ENCODE measurements around the gene PRR7. TPM values are rescaled to one million over a fixed set of nuclear protein-coding genes. Genes with fewer than 3 reads are reported as not detected.

Gene PRR7
- total RNA-seq, 4 donors from 2014 or later = 5.1 to 11.2 (median 7.5) TPM

- DNase-seq (ENCODE audit: low spot score in 2 of 2) = no peak
- peaks cover 0 to 48% (median 23%) of the 10 kb centered on the region in 4 donors for H3K4me1 ChIP-seq
- H3K27me3 ChIP-seq = no peaks in the 10 kb centered on the region
- H3K9me3 ChIP-seq = peaks cover 0 to 6% (median 0%) of the 10 kb centered on the region in 4 donors
- no peak overlapping the region for H3K4me3 ChIP-seq
- peak overlapping the region in 3 of 4 donors; percentile 14 to 97 (median 93) for H3K27ac ChIP-seq
- TF ChIP-seq POLR2A (IDR thresholded peaks at IDR 0.05) (no peak), EP300 (IDR thresholded peaks at IDR 0.05) (no peak), CTCF (IDR thresholded peaks at IDR 0.05) (no peak)
- 47 to 50% methylated on average over 23 to 25 of the region's 25 CpGs for WGBS, 2 donors
- H3K36me3 ChIP-seq = peaks cover 0 to 43% (median 4%) of the 10 kb centered on the region in 3 donors
Observed at GRCh38 chr5:177468685-177469628, 22.3 kb downstream of the PRR7 start.

- Histone ChIP-seq H3K27ac (peak overlapping the region in 3 of 4 donors; percentile 14 to 97 (median 93)), H3K27me3 (no peaks in the 10 kb centered on the region), H3K4me1 (peaks cover 0 to 58% (median 23%) of the 10 kb centered on the region in 4 donors), H3K9me3 (peaks cover 0 to 5% (median 0%) of the 10 kb centered on the region in 4 donors), H3K4me3 (no peak overlapping the region), H3K36me3 (peaks cover 0 to 36% (median 4%) of the 10 kb centered on the region in 3 donors)
- WGBS, 2 donors = 56 to 61% methylated on average over 7 to 8 of the region's 8 CpGs
- DNase-seq (ENCODE audit: low spot score in 2 of 2) = no peak
- TF ChIP-seq CTCF (IDR thresholded peaks at IDR 0.05) (no peak), POLR2A (IDR thresholded peaks at IDR 0.05) (no peak), EP300 (IDR thresholded peaks at IDR 0.05) (no peak)
Observed at GRCh38 chr5:177469750-177470525, 23.3 kb downstream of the PRR7 start.

- TF ChIP-seq CTCF (IDR thresholded peaks at IDR 0.05) (no peak), EP300 (IDR thresholded peaks at IDR 0.05) (no peak), POLR2A (IDR thresholded peaks at IDR 0.05) (no peak)
- no peak for DNase-seq (ENCODE audit: low spot score in 2 of 2)
- WGBS, 2 donors = 78 to 80% methylated on average over 9 to 10 of the region's 10 CpGs
- Histone ChIP-seq H3K4me3 (no peak overlapping the region), H3K27ac (peak overlapping the region in 3 of 4 donors; percentile 12 to 97 (median 93)), H3K9me3 (no peaks in the 10 kb centered on the region), H3K27me3 (no peaks in the 10 kb centered on the region), H3K36me3 (peaks cover 0 to 26% (median 4%) of the 10 kb centered on the region in 3 donors), H3K4me1 (peaks cover 0 to 62% (median 23%) of the 10 kb centered on the region in 4 donors)
Observed at GRCh38 chr5:177470759-177471536, 24.3 kb downstream of the PRR7 start.

GRCh38 chr5:177471610-177472356, 25.2 kb downstream of the PRR7 start:
- peak; percentile 64 to 73 for DNase-seq (ENCODE audit: low spot score in 2 of 2)
- H3K4me1 ChIP-seq = peaks cover 0 to 70% (median 23%) of the 10 kb centered on the region in 4 donors
- H3K36me3 ChIP-seq = peaks cover 0 to 18% (median 2%) of the 10 kb centered on the region in 3 donors
- H3K9me3 ChIP-seq = no peaks in the 10 kb centered on the region
- 49 to 61% methylated on average over 7 to 14 of the region's 14 CpGs for WGBS, 2 donors
- TF ChIP-seq CTCF (IDR thresholded peaks at IDR 0.05) = no peak
- no peak for TF ChIP-seq POLR2A (IDR thresholded peaks at IDR 0.05)
- no peak for TF ChIP-seq EP300 (IDR thresholded peaks at IDR 0.05)
- H3K27me3 ChIP-seq = no peaks in the 10 kb centered on the region
- H3K4me3 ChIP-seq = peak overlapping the region; percentile 69 to 77 (median 76)
- H3K27ac ChIP-seq = peak overlapping the region; percentile 49 to 97 (median 88)
